Islet precursor cell (in vitro differentiated cells): ENCODE results near the gene MSI2.
A peak's percentile ranks its signal among the peaks of the same experiment; 100 is the strongest.

ENCODE experiments used
- DNase-seq: peaks from one replicate; pipeline ENCODE4 v3.0.0-alpha.2; 2018

The MSI2 gene

DNA sequence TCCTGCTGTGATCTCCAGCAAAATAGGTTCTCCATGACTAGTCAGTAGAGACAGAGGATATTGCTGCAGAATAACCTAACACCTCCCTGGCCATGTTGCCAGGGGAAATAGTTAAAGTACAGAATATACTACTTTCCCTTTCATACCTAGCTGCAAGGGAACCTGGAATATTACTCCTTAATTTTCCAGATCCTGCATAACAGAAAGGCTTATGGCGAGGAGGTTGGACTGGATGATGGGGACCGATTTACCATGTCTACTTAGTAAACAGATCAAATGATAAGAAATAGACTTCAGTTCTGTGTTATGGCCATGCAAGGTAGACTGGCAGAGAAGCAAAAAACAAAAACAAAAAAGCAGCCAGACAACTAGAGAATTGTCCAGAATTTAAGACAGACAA is 117.4 kb downstream of the MSI2 start:
- no peak for DNase-seq

DNA sequence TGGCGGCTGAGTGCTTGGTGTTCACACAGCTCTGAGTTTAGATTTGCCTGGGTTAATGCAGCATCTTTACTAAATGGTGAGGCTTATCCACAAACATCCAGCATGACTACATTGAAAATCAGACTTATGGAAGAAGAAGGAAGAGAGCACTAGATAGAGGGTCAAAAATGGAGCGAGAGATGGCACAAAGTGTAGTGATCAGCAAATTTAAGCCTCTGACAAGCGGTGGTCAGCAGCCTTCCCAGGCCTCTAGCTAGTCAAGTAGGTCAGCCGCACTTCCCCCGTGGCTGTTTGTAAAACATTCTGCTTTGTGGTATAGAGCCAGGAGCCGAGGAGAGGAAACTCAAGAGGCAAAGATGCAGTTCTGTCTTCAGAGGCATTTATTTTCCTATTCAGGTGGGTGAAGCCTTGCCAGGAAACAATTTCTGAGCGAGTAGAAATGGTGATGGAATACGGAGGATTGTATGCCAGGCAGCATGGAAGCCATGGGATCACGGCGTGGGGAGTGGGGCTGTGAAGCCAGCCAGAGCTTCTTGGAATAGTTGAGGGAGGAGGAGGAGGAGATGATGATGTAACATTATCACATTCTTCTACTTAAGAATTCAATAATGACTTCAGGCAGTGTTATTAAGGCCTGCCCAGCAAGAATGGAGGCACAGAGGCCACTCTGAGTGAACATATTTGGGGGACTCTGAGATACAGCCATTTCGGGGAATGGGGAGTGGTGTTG is 118.9 kb downstream of the MSI2 start:
- no peak for DNase-seq

DNA sequence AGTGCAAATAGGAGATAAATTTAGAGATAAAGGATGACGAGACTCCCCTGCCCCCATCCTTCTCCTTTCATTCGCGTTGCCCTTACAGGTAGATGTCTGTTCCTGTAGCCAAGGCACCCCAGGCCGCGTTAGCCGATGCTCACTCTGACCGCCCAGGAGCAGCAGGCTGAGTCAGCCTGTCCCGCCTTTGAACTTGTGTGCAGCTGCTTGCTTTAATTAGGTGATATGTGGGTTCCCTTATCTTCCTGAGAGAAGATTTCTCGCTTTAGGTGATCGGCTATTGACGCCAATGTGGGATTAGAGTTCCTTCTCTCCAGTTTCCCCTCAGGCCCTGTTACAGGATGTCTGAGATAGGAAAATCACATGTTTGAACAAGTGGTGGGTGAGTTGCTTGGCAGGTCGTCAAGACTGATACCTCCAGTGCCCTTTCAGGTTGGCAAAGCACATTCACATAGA is 119.5 kb downstream of the MSI2 start:
- DNase-seq: peak; percentile 83

DNA sequence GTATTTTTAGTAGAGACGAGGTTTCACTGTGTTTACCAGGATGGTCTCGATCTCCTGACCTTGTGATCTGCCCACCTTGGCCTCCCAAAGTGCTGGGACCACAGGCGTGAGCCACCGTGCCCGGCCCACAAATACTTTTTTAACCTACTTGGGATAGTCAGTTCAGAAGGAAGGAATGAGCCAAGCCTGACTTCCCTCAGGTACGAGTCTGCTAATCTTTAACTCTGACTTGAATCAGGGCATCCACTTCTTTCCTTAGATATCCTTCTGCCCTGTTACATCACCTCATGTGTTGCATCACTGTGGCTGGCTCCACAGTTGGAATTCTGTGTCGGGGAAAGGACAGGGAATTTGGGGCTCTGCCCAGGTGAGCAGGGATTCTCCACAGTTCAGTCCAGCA is 120.8 kb downstream of the MSI2 start:
- no peak for DNase-seq

- DNase-seq: peak; percentile 84
These were observed 123.0 kb downstream of the MSI2 start for GRCh38 chr17:57379237-57379894.

- DNase-seq: no peak
These were observed 123.6 kb downstream of the MSI2 start for GRCh38 chr17:57379895-57380434.

DNA sequence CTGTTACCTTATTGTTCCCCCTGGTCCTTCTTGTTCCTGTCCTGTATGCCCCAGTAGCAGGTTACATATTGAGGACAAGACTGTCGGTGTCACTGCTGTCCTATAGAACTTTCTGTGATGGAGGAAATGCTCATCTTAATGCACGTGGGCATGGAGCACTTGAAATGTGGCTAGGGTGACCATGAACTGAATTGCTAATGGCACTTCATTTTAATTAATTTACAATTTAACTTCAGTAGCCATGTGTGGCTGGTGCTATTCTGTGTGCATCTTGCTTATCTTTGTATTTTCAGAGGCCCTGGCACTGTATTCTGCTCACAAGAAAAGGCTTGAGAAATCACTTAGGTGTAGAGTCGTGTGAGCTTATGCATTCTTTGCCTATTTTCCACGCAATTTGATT is 125.2 kb downstream of the MSI2 start:
- no peak for DNase-seq

DNA sequence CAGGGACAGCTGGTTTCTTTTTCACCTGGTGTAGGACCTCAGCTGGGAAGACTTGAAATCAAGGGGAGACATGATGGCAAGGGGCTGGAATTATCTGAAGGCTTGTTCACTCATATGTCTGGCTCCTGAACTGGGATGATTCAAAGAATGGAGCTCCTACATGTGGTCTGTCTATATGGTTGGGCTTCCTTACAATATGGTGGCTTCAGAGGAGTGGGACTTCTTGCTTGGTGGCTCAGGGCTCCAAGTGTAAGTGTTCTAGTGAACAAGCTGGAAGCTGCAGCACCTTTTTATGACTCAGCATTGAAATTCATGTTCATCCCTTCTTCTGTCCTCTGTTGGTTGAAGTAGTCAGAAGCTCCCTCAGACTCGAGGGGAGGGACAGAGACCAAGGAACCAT is 127.9 kb downstream of the MSI2 start:
- no peak for DNase-seq

- DNase-seq: peak; percentile 20
These were observed 129.7 kb downstream of the MSI2 start for GRCh38 chr17:57385975-57386374.

DNA sequence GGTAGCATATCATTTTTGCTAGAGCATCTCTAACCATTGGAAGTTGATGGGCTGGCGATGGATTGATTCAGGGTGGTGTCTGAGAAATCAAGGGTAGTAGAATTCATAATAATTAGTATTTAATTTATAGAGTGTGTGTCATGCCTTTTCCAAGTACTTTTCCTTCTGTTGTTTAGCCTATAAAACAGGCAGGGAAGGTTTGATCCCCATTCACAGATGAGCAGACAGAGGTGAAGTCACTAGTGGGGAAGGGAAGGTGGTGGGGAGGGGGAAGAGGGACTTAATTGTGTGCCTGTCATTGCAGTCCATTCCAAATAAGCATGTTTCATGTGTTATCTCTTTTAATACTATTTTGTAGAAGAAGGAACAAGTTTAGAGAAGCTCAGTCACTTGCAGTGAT is 131.3 kb downstream of the MSI2 start:
- DNase-seq: no peak

- DNase-seq: no peak
These were observed 131.9 kb downstream of the MSI2 start for GRCh38 chr17:57388131-57388725.

- DNase-seq: no peak
These were observed 133.2 kb downstream of the MSI2 start for GRCh38 chr17:57389473-57389872.

DNA sequence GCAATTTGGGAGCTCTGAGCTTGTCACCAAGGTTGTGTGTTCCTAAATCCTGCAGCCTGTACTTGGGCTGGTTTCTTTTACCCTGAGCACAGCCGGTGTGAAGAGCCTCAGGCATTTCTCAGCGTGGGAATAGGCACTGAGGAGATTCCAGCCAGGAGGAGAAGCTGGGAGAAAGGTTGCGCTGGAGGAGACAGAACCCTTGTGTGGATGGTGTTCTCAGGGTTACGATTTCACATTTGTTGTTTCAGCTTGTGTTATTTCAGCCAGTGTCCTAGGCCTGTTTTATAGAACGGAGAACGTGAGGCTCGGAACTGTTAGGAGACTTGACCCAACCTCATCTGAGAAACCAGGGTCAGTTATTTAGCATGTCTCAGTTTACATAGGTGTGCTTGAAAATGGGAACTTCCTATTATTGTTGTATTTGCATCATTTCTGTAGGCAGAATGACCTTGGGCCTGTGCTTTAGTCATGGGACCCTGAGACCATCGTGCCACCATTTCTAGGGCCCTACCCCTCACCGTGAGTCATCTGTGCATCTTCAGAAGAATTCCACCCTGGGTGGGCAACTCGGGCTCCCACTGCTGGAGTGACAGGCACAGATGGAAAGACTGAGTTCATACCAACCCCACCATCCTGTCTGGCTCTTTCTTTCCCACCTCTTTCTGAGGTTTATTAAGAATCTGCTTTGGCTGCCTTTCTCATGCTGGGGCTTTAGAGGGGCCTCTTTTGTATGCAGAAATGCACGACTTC is 134.9 kb downstream of the MSI2 start:
- DNase-seq: peak; percentile 79

- no peak for DNase-seq
These were observed 135.6 kb downstream of the MSI2 start for GRCh38 chr17:57391857-57392471.

GRCh38 chr17:57393368-57393767 is 137.0 kb downstream of the MSI2 start:
- no peak for DNase-seq

DNA sequence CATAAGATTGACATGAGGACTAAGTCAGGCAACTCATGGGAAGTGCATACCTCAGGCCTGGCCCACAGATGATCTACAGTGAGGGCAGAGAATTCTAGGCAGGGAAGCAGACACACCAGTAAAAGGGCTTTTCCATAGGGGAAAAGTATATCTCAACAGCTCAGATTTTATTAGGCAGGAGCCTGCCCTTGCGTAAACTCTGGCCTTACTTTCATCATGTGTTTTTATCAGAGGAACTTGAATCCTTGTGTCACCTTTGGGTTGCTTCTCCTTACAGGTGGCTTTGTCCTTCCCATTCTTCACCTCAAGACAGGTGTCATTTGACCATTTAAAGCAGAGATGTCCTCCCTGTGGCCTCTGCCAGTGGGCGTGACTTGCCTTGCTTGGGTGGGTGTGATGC is 138.1 kb downstream of the MSI2 start:
- DNase-seq: peak; percentile 11

DNA sequence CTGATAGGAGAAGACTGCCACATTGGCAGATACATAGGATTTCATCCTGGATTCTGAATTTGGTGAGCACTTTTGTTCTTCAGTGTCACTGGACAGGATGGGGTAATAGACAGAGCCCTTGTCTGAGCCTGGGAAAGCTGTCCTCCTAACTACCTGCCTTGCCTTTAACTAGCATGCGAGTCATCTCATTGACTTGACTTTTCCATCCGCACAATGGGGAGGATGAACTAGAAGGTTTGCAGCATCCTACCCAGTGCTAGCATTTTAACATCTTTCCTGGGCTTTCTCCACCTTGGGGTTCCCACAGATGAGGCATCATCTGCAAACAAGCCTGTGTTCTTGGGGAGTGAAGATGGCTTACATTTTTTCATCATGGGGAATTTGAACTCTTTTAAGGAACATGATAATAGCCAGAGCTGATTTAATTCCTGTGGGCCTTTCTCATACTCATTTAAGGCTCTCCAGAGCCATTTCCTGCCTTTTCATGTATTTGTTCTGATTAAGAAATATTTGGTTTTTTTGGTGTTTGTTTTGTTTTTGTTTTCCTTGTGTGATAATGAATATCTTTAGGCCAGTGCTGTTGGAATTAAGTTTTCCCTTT is 139.5 kb downstream of the MSI2 start:
- DNase-seq: peak; percentile 46

DNA sequence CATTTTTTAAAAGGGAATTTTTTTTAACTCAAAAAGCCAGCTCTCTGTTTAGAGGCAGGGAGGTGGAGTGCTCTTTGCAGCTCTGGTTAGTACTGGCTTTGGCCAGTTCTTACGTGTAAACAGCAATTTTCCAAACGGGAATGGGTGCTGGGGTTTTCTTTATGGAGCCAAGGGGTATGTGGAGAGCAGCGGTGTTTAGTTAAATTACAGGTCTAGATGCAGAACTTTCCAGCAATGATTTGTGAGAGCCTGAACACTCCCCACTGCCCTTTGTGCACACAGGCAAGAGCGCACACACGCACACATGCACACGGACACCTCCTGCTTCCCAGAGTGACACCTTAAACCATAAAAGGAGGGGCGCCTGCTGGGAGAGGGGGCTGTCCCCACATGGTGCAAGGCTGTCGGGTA is 140.2 kb downstream of the MSI2 start:
- DNase-seq: no peak

GRCh38 chr17:57397402-57397801 is 141.1 kb downstream of the MSI2 start:
- DNase-seq: no peak

GRCh38 chr17:57399690-57400089 is 143.4 kb downstream of the MSI2 start:
- no peak for DNase-seq

DNA sequence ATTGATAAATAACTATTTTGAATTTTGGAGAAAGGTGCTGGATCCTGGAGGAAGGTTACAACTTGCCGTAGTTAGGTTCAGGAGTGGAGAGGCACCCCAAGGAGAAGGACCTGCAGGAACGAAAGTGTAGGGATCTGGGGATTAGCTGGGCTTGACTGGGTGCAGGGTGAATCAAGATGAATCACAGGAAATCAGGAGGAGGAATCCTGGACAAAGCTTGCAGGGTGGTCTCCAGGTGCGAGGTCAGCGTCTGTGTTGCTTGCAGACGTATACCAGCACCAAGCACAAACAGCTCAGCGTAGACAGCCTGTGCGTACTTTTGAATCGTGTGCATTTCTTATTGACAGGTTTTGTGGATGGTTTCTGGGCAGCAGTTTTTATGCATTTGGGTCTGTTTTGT is 144.3 kb downstream of the MSI2 start:
- DNase-seq: peak; percentile 73
